Osteoblast (primary cell): ENCODE measurements around the gene CRYGS. TPM values are rescaled to one million over a fixed set of nuclear protein-coding genes. Genes with fewer than 3 reads are reported as not detected.

Experiments used
- DNase-seq: peaks from one replicate; pipeline ENCODE4 v3.0.0; 2011; ENCODE audit warnings: low spot score, mixed read lengths; ENCODE audit not compliant: insufficient read length; ENCODE audit errors: missing footprints
- H2AFZ ChIP-seq: 2 replicates; pipeline ENCODE4 v1.6.0; 2011; ENCODE audit warnings: mild to moderate bottlenecking, low read length
- H3K27ac ChIP-seq: 2 replicates; pipeline ENCODE4 v1.5.1; 2011; ENCODE audit warnings: mild to moderate bottlenecking, low read depth, low read length, moderate library complexity
- H3K27me3 ChIP-seq: 2 replicates; pipeline ENCODE4 v1.6.0; 2012; ENCODE audit warnings: mild to moderate bottlenecking, control low read depth, inconsistent platforms, low read length, moderate library complexity; ENCODE audit not compliant: insufficient read depth
- H3K36me3 ChIP-seq: 2 replicates; pipeline ENCODE4 v1.5.1; 2011; ENCODE audit warnings: mild to moderate bottlenecking, low read length, control low read depth, moderate library complexity; ENCODE audit not compliant: insufficient read depth
- H3K4me1 ChIP-seq: 2 replicates; pipeline ENCODE4 v1.5.1; 2011; ENCODE audit warnings: mild to moderate bottlenecking, low read length, control low read depth, moderate library complexity; ENCODE audit not compliant: insufficient read depth
- H3K4me2 ChIP-seq: 2 replicates; pipeline ENCODE4 v1.6.0; 2011; ENCODE audit warnings: mild to moderate bottlenecking, low read length; ENCODE audit not compliant: insufficient read depth
- H3K4me3 ChIP-seq: fragments of 200-600 bp; sonication (generic); 3 replicates; pipeline ENCODE4 v1.5.1; 2012; ENCODE audit warnings: mild to moderate bottlenecking, low read length, inconsistent platforms; ENCODE audit not compliant: insufficient read depth
- H3K79me2 ChIP-seq: 2 replicates; pipeline ENCODE4 v1.6.0; 2012; ENCODE audit warnings: mild to moderate bottlenecking, low read length, control low read depth, inconsistent platforms; ENCODE audit not compliant: insufficient read depth
- H3K9me3 ChIP-seq: 2 replicates; pipeline ENCODE4 v1.5.1; 2011; ENCODE audit warnings: low read depth, low read length, control low read depth
- H4K20me1 ChIP-seq: 2 replicates; pipeline ENCODE4 v1.6.0; 2012; ENCODE audit warnings: mild to moderate bottlenecking, low read length, control low read depth; ENCODE audit not compliant: insufficient read depth
- CTCF ChIP-seq: IDR thresholded peaks from 2 replicates; pipeline ENCODE4 v1.5.1; 2011; ENCODE audit warnings: mild to moderate bottlenecking, low read depth, low read length, moderate library complexity; ENCODE audit errors: extremely low read depth
- total RNA-seq: library from RNA; depleted of rRNA; stranded (reverse); fragments of >200 nt; gene quantifications from 2 replicates; pipeline ENCODE4 v1.2.3, GENCODE V29; 2012

CRYGS gene
- total RNA-seq, 1 donor: 1.8 TPM

GRCh38 chr3:186489507-186489906 lies 54.7 kb downstream of the CRYGS start:
- H2AFZ ChIP-seq: no peak overlapping the region
- no peak overlapping the region for H3K27ac ChIP-seq
- DNase-seq: no peak
- no peaks in the 10 kb centered on the region for H3K4me1 ChIP-seq
- no peak for TF ChIP-seq CTCF
- H3K4me3 ChIP-seq: no peak overlapping the region
- no peaks in the 10 kb centered on the region for H4K20me1 ChIP-seq
- H3K27me3 ChIP-seq: peaks cover 22% of the 10 kb centered on the region
- no peaks in the 10 kb centered on the region for H3K36me3 ChIP-seq
- no peaks in the 10 kb centered on the region for H3K9me3 ChIP-seq
- H3K79me2 ChIP-seq: no peaks in the 10 kb centered on the region
- H3K4me2 ChIP-seq: no peak overlapping the region

Other genes starting within 250 kb of the CRYGS start
- gene DGKG, start 182.1 kb downstream of the CRYGS start, total RNA-seq: 2.5 and 2.9 TPM in 2 replicates
- gene TBCCD1, start 23.0 kb upstream of the CRYGS start, total RNA-seq: 15.6 and 20.0 TPM in 2 replicates
- gene DNAJB11, start 26.3 kb upstream of the CRYGS start, total RNA-seq: 33.9 and 35.8 TPM in 2 replicates
- not detected in 2 replicates for gene AHSG, start 68.7 kb upstream of the CRYGS start, total RNA-seq
- gene FETUB, start 96.0 kb upstream of the CRYGS start, total RNA-seq: not detected in 2 replicates
- gene HRG, start 121.6 kb upstream of the CRYGS start, total RNA-seq: not detected in 2 replicates
- not detected in 2 replicates for gene KNG1, start 173.0 kb upstream of the CRYGS start, total RNA-seq
- gene EIF4A2, start 239.2 kb upstream of the CRYGS start, total RNA-seq: 438 and 442 TPM in 2 replicates